GM19438 (cell line): ENCODE measurements around the gene CLCNKA.
"Not testable (repeated sequence)": the region's sequence is repeated elsewhere in the genome, so short reads cannot be mapped to it uniquely, and the experiment has no call there.

Experiments
- ATAC-seq: cut with Tn5 transposase; IDR thresholded peaks from one replicate; pipeline ENCODE4 v1.9.1; 2021; ENCODE audit warnings: low read depth; ENCODE audit not compliant: unreplicated experiment

Gene CLCNKA

DNA sequence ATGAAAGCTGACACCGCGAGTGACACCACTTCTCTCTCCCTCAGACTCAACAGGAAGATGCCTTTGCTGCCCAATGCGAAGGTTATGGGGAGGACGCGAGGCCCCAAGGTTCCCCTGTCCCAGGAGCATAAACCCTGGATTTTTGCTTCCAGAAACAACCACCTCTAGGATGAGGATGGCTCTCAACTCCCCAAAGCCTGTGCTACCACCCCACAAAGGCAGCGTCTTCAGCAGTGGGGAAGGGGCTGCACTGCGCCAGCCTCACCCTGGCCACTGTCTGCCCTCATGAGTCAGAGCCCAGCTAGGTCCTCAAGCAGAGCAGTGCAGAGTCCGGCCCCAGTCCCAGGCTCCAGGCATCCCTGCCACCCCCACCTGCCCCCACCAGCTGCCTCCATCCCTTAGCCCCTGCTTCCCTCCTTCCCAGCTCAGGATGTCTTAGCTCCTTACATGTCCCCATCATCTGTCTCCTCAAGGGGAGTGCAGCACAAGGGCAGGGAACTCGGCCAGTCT, 24.7 kb upstream of the CLCNKA start:
- no peak for ATAC-seq

DNA sequence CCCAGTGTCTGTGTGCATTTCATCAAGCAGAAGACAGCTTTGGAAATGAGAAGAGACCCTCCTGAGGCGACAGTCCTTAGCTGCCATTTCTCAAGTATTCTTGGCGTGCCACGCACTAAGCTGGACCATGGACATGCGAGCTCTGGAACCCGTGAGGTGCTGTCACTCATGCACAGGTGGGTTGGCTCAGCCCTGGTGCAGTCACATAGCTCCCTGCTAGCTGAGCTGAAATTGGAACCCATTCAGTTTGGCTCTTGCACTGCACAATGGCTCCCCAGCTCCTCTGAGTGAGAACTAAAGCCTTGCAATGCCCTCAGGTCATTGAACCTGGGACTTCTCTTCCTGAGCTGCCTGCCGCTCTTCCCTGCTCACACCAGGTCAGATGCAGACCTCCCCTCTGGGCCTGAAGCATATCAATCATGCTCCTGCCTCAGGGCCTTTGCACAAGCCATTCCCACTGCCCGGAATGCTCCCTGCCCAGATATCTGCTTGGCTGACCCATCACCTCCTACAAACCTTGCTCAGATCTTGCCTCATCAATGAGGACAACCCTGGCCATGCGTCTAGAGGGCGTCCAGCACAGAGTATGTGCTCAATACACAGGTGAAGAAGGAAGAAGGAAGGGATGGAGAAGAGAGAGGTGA, 24.1 kb upstream of the CLCNKA start:
- no peak for ATAC-seq

DNA sequence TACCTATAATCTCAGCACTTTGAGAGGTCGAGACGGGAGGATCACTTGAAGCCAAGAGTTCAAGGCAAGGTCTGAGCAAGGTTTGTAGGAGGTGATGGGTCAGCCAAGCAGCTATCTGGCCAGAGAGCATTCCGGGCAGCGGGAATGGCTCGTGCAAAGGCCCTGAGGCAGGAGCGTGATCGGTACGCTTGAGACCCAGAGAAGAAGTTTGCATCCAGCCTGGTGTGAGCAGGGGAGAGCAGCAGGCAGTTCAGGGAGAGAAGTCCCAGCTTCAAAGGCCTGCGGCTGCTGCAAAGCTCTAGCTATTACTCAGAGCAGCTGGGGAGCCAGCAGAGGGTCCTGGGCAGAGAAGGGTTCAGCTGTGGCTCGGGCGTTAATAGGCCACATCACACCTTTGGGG, 22.9 kb upstream of the CLCNKA start:
- ATAC-seq: no peak

DNA sequence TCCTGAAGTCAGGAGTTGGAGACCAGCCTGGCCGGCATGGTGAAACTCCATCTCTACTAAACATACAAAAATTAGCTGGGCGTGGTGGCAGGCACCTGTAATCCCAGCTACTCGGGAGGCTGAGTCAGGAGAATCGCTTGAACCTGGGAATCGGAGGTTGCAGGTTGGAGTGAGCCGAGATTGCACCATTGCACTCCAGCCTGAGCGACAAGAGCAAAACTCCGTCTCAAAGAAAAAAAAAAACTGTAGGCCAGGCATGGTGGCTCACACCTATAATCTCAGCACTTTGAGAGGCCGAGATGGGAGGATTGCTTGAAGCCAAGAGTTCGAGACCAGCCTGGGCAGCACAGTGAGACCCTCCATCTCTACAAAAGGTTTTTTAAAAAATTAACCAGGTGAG, 20.6 kb upstream of the CLCNKA start:
- ATAC-seq: not testable (repeated sequence)

- no peak for ATAC-seq
Measured at GRCh38 chr1:16005597-16005996, 16.2 kb upstream of the CLCNKA start.

DNA sequence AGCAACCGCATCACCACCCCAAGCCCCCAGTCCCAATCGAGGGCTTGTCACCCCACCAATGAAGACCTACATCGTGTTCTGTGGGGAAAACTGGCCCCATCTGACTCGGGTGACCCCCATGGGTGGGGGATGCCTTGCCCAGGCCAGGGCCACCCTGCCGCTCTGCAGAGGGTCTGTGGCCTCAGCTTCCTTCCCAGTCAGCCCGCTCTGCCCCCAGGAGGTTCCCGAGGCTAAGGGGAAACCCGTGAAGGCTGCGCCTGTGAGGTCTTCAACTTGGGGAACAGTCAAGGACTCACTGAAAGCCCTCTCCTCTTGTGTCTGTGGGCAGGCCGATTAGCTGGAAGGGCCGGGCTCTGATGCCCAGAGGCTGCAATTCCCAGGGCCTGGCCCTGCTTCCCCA, 15.8 kb upstream of the CLCNKA start:
- ATAC-seq: no peak

GRCh38 chr1:16006552-16007485, 15.0 kb upstream of the CLCNKA start:
- ATAC-seq: no peak

DNA sequence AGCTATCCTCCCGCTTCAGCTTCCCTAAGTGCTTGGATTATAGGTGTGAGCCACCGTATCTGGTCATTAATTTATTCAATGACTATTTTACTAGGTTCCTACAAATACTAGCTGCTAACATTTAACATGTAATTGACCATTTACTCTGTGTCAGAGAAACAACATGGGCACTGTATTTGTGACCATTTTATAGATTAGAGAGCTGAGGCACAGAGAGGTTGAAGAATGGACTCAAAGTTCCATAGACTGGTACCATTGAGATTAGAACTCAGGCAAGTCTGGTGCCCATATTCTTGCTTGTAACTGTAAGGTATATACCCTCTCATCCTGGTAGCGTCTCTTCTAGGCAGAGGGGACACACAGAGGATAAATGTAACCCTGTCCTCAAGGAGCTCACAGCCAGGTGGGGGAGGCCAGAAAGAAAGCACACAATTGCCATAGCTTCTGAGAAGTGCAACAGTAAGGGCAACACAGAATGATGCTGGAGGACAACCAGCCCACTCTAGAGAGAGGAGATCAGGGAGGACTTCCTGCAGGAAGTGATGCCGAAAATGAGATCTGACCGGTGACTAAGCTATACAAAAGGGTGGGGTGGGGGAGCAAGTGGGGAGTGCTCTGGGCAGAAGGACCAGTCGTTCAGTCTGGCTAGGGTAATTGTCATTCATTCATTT, 14.0 kb upstream of the CLCNKA start:
- ATAC-seq: no peak

- no peak for ATAC-seq
Measured at GRCh38 chr1:16009030-16009460, 12.8 kb upstream of the CLCNKA start.

GRCh38 chr1:16009678-16010077, 12.2 kb upstream of the CLCNKA start:
- no peak for ATAC-seq

GRCh38 chr1:16010837-16011236, 11.0 kb upstream of the CLCNKA start:
- no peak for ATAC-seq

- ATAC-seq: no peak
Measured at GRCh38 chr1:16011936-16012589, 9.8 kb upstream of the CLCNKA start.

DNA sequence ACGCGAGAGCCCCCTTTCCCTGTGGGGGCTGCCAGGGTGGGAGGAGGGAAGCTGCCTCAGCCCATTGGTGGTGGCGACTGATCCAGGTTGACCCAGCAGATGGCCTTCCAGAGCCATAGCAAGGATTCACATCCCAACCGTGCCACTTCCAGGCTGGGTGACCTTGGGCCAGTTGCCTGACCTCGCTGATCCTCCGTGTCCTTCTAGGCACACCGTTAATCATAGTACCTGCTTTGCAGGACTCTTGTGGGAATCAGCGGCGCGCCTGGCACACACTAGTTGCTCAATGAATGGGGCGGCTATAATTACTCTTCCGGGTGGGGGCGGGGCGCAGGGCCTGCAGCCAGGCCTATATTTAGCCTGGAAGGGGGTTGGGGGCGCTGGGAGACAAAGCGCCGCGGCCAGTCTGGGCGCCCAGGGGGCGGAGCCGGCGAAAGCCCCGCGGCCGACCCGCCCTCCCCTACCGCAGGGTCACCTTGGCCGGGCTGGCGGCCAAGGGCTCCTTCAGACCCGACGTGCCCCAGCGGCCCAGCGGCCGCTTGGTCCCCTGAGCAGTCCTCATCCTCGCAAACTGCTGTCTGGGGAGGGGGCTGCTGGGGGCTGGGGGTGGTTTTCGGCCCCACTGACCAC, 9.1 kb upstream of the CLCNKA start:
- no peak for ATAC-seq

DNA sequence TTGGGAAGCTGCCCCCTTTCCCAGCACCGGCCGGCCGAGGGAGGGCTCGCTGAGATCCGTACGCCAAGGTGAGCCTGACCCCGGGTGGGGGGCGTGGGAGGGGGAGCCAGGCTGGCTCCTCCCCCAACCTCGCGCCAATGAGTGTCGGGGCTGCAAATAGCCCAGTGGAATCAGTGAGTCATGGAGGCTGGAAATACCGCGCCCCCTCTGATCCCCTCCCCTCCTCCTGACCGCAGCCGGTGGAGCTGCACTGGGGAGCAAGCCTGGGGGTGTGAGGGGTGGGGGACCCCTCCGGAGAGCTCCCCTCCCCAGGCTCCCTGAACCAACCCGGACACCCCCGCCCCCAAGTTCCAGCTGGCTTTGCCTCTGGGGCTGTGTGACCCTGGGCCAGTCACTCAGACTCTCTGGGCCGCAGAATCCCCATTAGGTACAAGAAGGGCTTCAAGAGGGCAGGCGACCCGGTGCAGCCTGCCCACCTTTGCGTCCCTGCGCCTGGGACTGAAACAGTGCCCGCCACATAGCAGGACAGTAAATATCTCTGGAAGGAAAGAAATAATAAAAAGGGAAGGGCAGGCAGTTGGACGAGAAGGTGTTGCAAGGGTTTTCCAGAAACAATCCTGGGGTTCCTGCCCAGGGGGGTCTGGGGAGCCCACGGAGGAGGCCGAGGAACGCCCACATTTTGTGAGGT, 8.5 kb upstream of the CLCNKA start:
- no peak for ATAC-seq

DNA sequence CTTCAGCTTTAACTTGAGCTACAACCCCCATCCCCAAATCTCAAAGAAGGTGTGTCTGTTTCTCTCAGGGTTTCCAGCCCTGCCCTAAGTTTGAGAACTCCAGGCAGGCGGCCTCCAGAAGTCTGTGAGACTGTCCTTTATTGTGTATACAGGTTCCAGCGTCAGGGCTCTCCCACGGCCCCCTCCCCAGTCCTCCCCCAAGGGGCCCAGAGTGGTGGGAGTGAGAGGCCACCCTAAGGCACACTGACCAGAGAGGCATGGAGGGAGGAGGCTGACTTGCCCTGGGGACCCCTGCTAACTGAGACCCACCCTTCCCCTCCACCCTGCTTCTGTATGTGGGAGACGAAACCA, 8.0 kb upstream of the CLCNKA start:
- ATAC-seq: no peak

DNA sequence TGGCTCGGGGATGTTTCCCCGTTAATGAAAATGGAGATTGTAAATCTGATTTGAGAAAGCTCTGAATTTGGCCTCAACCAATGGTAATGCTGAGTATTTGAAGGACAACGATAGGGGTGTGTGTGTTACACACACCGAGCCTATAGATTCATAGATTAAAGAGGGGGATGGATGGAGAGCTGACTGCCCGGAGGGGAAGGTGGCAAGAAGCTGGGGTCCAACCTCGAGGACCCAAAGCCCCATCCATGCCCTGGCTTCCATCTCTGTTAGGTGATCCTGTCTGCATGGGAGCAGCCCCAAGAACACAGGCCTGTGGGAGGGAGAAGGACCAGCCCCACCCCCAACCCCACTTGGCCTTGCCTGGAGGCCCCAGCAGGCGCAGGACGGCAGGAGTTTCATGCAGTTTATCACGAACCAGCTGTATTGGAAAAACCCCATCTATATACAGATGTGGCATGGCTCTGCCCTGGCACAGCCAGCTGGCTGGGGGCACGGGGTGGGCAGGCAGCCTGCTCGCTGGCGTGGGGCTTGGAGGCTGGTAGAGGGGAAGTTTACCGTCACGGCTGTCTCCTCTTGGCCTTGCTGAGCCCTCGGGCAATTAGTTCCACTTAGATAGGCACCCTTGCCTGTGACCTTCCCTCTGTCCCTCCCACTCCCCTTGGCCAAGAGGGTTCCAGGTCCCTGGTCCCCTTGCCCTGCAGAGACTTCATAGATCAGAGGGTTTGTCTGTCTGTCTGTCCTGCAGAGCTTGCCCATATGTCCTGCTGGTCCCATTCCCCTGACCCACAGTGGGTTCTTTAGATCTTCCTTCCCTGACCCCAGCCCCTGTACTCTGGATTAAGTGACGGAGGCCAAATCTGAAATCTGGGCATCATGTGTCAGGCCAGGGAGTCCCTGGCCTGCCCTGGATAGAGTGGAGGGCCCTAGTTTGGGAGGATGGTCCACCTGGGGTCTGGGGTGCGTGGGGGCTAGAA, 7.0 kb upstream of the CLCNKA start:
- no peak for ATAC-seq

- ATAC-seq: no peak
Measured at GRCh38 chr1:16015491-16015890, 6.3 kb upstream of the CLCNKA start.
